GM11168 (cell line): ENCODE measurements around the gene B9D2.

ENCODE experiments used
- in situ Hi-C: fragments of 300-500 bp; cut with MboI; formaldehyde crosslinking; loops from one replicate; pipeline ENCODE4 v1.12.0; 2022; ENCODE audit warnings: low sequenced_read_pairs; ENCODE audit not compliant: unreplicated experiment

Gene B9D2

GRCh38 chr19:41318696-41319499 is 45.1 kb downstream of the B9D2 start:
- in situ Hi-C loops, result loop anchor here (10.0 kb wide), 1 partner anchor 114 kb away; no protein-coding TSS in a partner anchor

- in situ Hi-C loops, result loop anchor here (10.0 kb wide), 1 partner anchor 112 kb away; no protein-coding TSS in a partner anchor
These were observed 47.5 kb downstream of the B9D2 start for GRCh38 chr19:41316306-41316920.

- in situ Hi-C loops, result loop anchor here (10.0 kb wide), 1 partner anchor 107 kb away; no protein-coding TSS in a partner anchor
These were observed 52.3 kb downstream of the B9D2 start for GRCh38 chr19:41311613-41312012.

- in situ Hi-C loops, result loop anchor here (10.0 kb wide), 1 partner anchor 106 kb away; no protein-coding TSS in a partner anchor
These were observed 52.9 kb downstream of the B9D2 start for GRCh38 chr19:41311072-41311471.

GRCh38 chr19:41310033-41310831 is 53.7 kb downstream of the B9D2 start, which contains the start of gene CCDC97:
CCDC97 (plus strand) TSS chr19:41310172; CDS start chr19:41310311, 139 bp downstream.
- in situ Hi-C loops, result loop anchor here (10.0 kb wide), 1 partner anchor 105 kb away; no protein-coding TSS in a partner anchor

GRCh38 chr19:41309180-41310032 is 54.5 kb downstream of the B9D2 start:
- in situ Hi-C loops, result loop anchor here (10.0 kb wide), 1 partner anchor 105 kb away; no protein-coding TSS in a partner anchor

- in situ Hi-C loops, result no loop called here
These were observed 55.3 kb downstream of the B9D2 start for GRCh38 chr19:41308450-41309179.

- in situ Hi-C loops, result no loop called here
These were observed 55.9 kb downstream of the B9D2 start for GRCh38 chr19:41307954-41308449.

GRCh38 chr19:41307090-41307875 is 56.7 kb downstream of the B9D2 start:
- in situ Hi-C loops, result no loop called here

GRCh38 chr19:41305927-41306793 is 57.8 kb downstream of the B9D2 start:
- in situ Hi-C loops, result no loop called here

- in situ Hi-C loops, result no loop called here
These were observed 59.1 kb downstream of the B9D2 start for GRCh38 chr19:41304706-41305483.
